Neural progenitor cell (in vitro differentiated cells): ENCODE measurements around the gene GUCA2B.

Experiments
- CTCF ChIP-seq: fragments of 200-600 bp; sonication (generic); IDR thresholded peaks from 2 replicates; pipeline ENCODE4 v1.5.1; 2017; ENCODE audit warnings: antibody characterized with exemption, mild to moderate bottlenecking
- EZH2 ChIP-seq: fragments of 200-600 bp; sonication (generic); IDR thresholded peaks from 2 replicates; pipeline ENCODE4 v1.6.1; 2017; ENCODE audit warnings: antibody characterized with exemption, mild to moderate bottlenecking, moderate library complexity

- no peak for TF ChIP-seq EZH2
- no peak for TF ChIP-seq CTCF
Observed at GRCh38 chr1:42175314-42176054, 22.3 kb downstream of the GUCA2B start.
